ENCODE measurements around the gene CREB3L1.

The CREB3L1 gene

GRCh38 chr11:46259971-46260560, 17.4 kb upstream of the CREB3L1 start:
- POLR2A ChIA-PET = interaction anchor here (1.0 kb wide), 1 partner anchor 10 kb away, joined by 3 read pairs; no protein-coding TSS in a partner anchor
- no peak for DNase-seq (ENCODE audit: low read depth, low spot score)
- no peak overlapping the region for H3K4me3 ChIP-seq (ENCODE audit: low read depth, low read length)
- CTCF ChIA-PET = interaction anchor here (0.9 to 2.2 kb wide), 5 partner anchors 10 to 20 kb away, joined by 3 to 7 read pairs (median 4); partner anchors contain the start of gene CREB3L1
- no peak for TF ChIP-seq CTCF (IDR thresholded peaks at IDR 0.05; ENCODE audit: insufficient read depth, low read length, missing control alignments)

- POLR2A ChIA-PET = no interaction called here
- no peak overlapping the region for H3K4me3 ChIP-seq (ENCODE audit: low read depth, low read length)
- TF ChIP-seq CTCF (IDR thresholded peaks at IDR 0.05; ENCODE audit: insufficient read depth, low read length, missing control alignments) = no peak
- CTCF ChIA-PET = interaction anchor here (1.5 kb wide), 1 partner anchor 9 kb away, joined by 6 read pairs; no protein-coding TSS in a partner anchor
- no peak for DNase-seq (ENCODE audit: low read depth, low spot score)
Observed at GRCh38 chr11:46263120-46263519, 14.3 kb upstream of the CREB3L1 start.

DNA sequence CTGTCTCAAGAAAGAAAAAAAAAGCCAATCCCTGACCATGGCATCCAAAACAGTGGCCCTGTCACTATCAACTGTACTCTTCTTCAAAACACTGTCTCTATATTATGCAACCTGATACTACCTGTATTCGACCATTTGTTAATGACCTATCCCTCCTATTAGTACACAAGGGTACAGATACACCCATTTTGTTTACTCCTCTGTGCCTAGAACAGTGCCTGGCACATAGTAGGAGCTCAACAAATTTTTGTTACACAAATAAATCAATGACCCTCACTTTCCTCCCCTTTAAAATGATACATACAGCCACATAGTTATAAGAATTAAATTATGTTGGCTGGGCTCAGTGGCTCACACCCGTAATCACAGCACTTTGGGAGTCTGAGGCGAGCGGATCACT, 13.4 kb upstream of the CREB3L1 start:
- no peak for DNase-seq (ENCODE audit: low read depth, low spot score)
- no peak for TF ChIP-seq CTCF (IDR thresholded peaks at IDR 0.05; ENCODE audit: insufficient read depth, low read length, missing control alignments)
- H3K4me3 ChIP-seq (ENCODE audit: low read depth, low read length) = no peak overlapping the region
- CTCF ChIA-PET = interaction anchor here (1.1 to 2.3 kb wide), 2 partner anchors 9 to 14 kb away, joined by 3 to 15 read pairs; no protein-coding TSS in a partner anchor
- POLR2A ChIA-PET = no interaction called here

- no peak for DNase-seq (ENCODE audit: low read depth, low spot score)
- TF ChIP-seq CTCF (IDR thresholded peaks at IDR 0.05; ENCODE audit: insufficient read depth, low read length, missing control alignments) = no peak
- ChIA-PET POLR2A (no interaction called here), CTCF (interaction anchor here (1.1 to 2.3 kb wide), 3 partner anchors 8 to 25 kb away, joined by 3 to 15 read pairs (median 4); no protein-coding TSS in a partner anchor)
- H3K4me3 ChIP-seq (ENCODE audit: low read depth, low read length) = no peak overlapping the region
Observed at GRCh38 chr11:46264976-46265375, 12.5 kb upstream of the CREB3L1 start.

DNA sequence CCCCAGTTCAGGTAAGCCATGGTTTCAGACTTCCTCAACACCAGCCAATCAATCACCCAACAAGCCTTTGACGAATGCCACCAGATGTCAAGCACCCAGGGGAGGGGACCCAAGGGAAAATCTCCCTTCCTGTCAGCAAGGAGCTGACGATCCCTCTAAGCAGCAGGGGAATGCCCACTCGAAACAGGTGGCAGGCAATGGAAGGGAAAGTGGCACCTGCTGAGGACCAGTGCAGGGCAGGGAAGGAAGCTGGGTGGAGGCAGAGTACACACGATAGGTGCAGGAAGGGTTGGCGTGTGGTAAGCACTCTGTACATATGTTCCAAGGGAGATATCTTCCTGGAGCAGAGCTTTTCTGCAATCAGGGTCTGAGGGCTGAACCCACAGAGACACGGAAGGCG, 11.7 kb upstream of the CREB3L1 start:
- CTCF ChIA-PET = interaction anchor here (0.9 to 2.3 kb wide), 3 partner anchors 13 to 31 kb away, joined by 3 to 15 read pairs (median 4); no protein-coding TSS in a partner anchor
- POLR2A ChIA-PET = no interaction called here
- no peak for DNase-seq (ENCODE audit: low read depth, low spot score)
- H3K4me3 ChIP-seq (ENCODE audit: low read depth, low read length) = no peak overlapping the region
- no peak for TF ChIP-seq CTCF (IDR thresholded peaks at IDR 0.05; ENCODE audit: insufficient read depth, low read length, missing control alignments)

GRCh38 chr11:46267930-46268329, 9.5 kb upstream of the CREB3L1 start:
- POLR2A ChIA-PET = no interaction called here
- no peak for DNase-seq (ENCODE audit: low read depth, low spot score)

More at GRCh38 chr11:46267930-46268329, 9.5 kb upstream of the CREB3L1 start:
- CTCF ChIA-PET = interaction anchor here (1.3 kb wide), 1 partner anchor 10 kb away, joined by 5 read pairs; the partner anchor contains the start of gene CREB3L1
- no peak for TF ChIP-seq CTCF (IDR thresholded peaks at IDR 0.05; ENCODE audit: insufficient read depth, low read length, missing control alignments)
- H3K4me3 ChIP-seq (ENCODE audit: low read depth, low read length) = no peak overlapping the region
